Measurements from ENCODE around the gene PLB1.

The PLB1 gene

GRCh38 chr2:28505361-28505760 lies 9.5 kb downstream of the PLB1 start:
- no peak for DNase-seq

- no peak for DNase-seq
Measured at GRCh38 chr2:28506112-28506910, 10.5 kb downstream of the PLB1 start.

GRCh38 chr2:28507796-28508764 lies 12.2 kb downstream of the PLB1 start:
- DNase-seq: no peak

GRCh38 chr2:28509361-28509760 lies 13.5 kb downstream of the PLB1 start:
- no peak for DNase-seq

GRCh38 chr2:28510184-28510583 lies 14.3 kb downstream of the PLB1 start:
- DNase-seq: no peak

GRCh38 chr2:28511871-28512606 lies 16.2 kb downstream of the PLB1 start:
- no peak for DNase-seq

GRCh38 chr2:28512607-28512965 lies 16.7 kb downstream of the PLB1 start:
- DNase-seq: no peak

- DNase-seq: no peak
Measured at GRCh38 chr2:28513097-28513496, 17.2 kb downstream of the PLB1 start.

- no peak for DNase-seq
Measured at GRCh38 chr2:28515176-28515751, 19.4 kb downstream of the PLB1 start.

- DNase-seq: no peak
Measured at GRCh38 chr2:28516430-28516829, 20.6 kb downstream of the PLB1 start.

- no peak for DNase-seq
Measured at GRCh38 chr2:28516950-28517349, 21.1 kb downstream of the PLB1 start.

GRCh38 chr2:28521663-28522062 lies 25.8 kb downstream of the PLB1 start:
- DNase-seq: no peak

- no peak for DNase-seq
Measured at GRCh38 chr2:28522481-28522880, 26.6 kb downstream of the PLB1 start.

- no peak for DNase-seq
Measured at GRCh38 chr2:28523902-28524301, 28.0 kb downstream of the PLB1 start.

- no peak for DNase-seq
Measured at GRCh38 chr2:28525481-28525880, 29.6 kb downstream of the PLB1 start.

- no peak for DNase-seq
Measured at GRCh38 chr2:28526527-28527132, 30.8 kb downstream of the PLB1 start.

GRCh38 chr2:28527196-28527595 lies 31.3 kb downstream of the PLB1 start:
- no peak for DNase-seq

- no peak for DNase-seq
Measured at GRCh38 chr2:28528206-28528605, 32.3 kb downstream of the PLB1 start.

- DNase-seq: no peak
Measured at GRCh38 chr2:28530782-28531181, 34.9 kb downstream of the PLB1 start.

- DNase-seq: no peak
Measured at GRCh38 chr2:28532399-28532798, 36.5 kb downstream of the PLB1 start.

- DNase-seq: no peak
Measured at GRCh38 chr2:28533044-28533680, 37.3 kb downstream of the PLB1 start.

GRCh38 chr2:28534817-28535216 lies 39.0 kb downstream of the PLB1 start:
- no peak for DNase-seq
